KMS-11 (cell line): ENCODE results near the gene TMEM35B.

Source experiments
- H2AFZ ChIP-seq: fragments of 200-600 bp; sonication (generic); 2 replicates; pipeline ENCODE4 v1.6.1; 2016; ENCODE audit warnings: antibody characterized with exemption, mixed run types, low read depth
- H3K27ac ChIP-seq: fragments of 200-600 bp; sonication (generic); 2 replicates; pipeline ENCODE4 v1.6.1; 2016; ENCODE audit warnings: mild to moderate bottlenecking, mixed run types
- H3K27me3 ChIP-seq: fragments of 200-600 bp; sonication (generic); 2 replicates; pipeline ENCODE4 v1.6.1; 2017; ENCODE audit warnings: mild to moderate bottlenecking, low read depth, mixed run types, moderate library complexity; ENCODE audit not compliant: insufficient read depth
- H3K36me3 ChIP-seq: fragments of 200-600 bp; sonication (generic); 2 replicates; pipeline ENCODE4 v1.6.1; 2017; ENCODE audit warnings: mild to moderate bottlenecking, mixed run types; ENCODE audit not compliant: insufficient read depth
- H3K4me1 ChIP-seq: fragments of 200-600 bp; sonication (generic); 2 replicates; pipeline ENCODE4 v1.6.1; 2016; ENCODE audit warnings: mild to moderate bottlenecking, low read depth, mixed run types; ENCODE audit not compliant: poor library complexity, severe bottlenecking
- H3K4me2 ChIP-seq: fragments of 200-600 bp; sonication (generic); 2 replicates; pipeline ENCODE4 v1.7.0; 2016; ENCODE audit warnings: mild to moderate bottlenecking, mixed run types
- H3K4me3 ChIP-seq: fragments of 200-600 bp; sonication (generic); IDR thresholded peaks from 2 replicates; pipeline ENCODE4 v1.6.1; 2017; ENCODE audit warnings: low read depth, low read length, mixed read lengths; ENCODE audit not compliant: insufficient read depth
- H3K79me2 ChIP-seq: fragments of 200-600 bp; sonication (generic); 2 replicates; pipeline ENCODE4 v1.6.1; 2016; ENCODE audit warnings: low read depth, mixed run types; ENCODE audit not compliant: insufficient read depth
- H3K9ac ChIP-seq: fragments of 200-600 bp; sonication (generic); 2 replicates; pipeline ENCODE4 v1.6.1; 2016; ENCODE audit warnings: mild to moderate bottlenecking, mixed run types
- H4K20me1 ChIP-seq: fragments of 200-600 bp; sonication (generic); 2 replicates; pipeline ENCODE4 v1.6.1; 2016; ENCODE audit warnings: mild to moderate bottlenecking, mixed run types; ENCODE audit not compliant: insufficient read depth
- CTCF ChIP-seq: fragments of 200-600 bp; sonication (generic); conservative IDR thresholded peaks from 2 replicates; pipeline ENCODE4 v1.6.1; 2017; ENCODE audit warnings: low read depth, mild to moderate bottlenecking, antibody characterized with exemption, low read length, moderate library complexity, mixed read lengths

Gene TMEM35B

GRCh38 chr1:34976384-34977209 is 8.6 kb downstream of the TMEM35B start:
- H4K20me1 ChIP-seq: no peaks in the 10 kb centered on the region
- H3K36me3 ChIP-seq: no peaks in the 10 kb centered on the region
- H3K9ac ChIP-seq: no peak overlapping the region
- H3K4me3 ChIP-seq: no peak overlapping the region
- no peak overlapping the region for H2AFZ ChIP-seq
- H3K79me2 ChIP-seq: no peaks in the 10 kb centered on the region
- no peaks in the 10 kb centered on the region for H3K27me3 ChIP-seq
- no peak overlapping the region for H3K27ac ChIP-seq
- no peaks in the 10 kb centered on the region for H3K4me1 ChIP-seq
- TF ChIP-seq CTCF: no peak
- H3K4me2 ChIP-seq: no peak overlapping the region

GRCh38 chr1:34975771-34976170 is 9.4 kb downstream of the TMEM35B start:
- no peaks in the 10 kb centered on the region for H4K20me1 ChIP-seq
- no peaks in the 10 kb centered on the region for H3K36me3 ChIP-seq
- no peak overlapping the region for H2AFZ ChIP-seq
- no peak overlapping the region for H3K4me3 ChIP-seq
- no peak overlapping the region for H3K4me2 ChIP-seq
- H3K9ac ChIP-seq: no peak overlapping the region
- TF ChIP-seq CTCF: no peak
- no peak overlapping the region for H3K27ac ChIP-seq
- H3K79me2 ChIP-seq: no peaks in the 10 kb centered on the region
- H3K27me3 ChIP-seq: no peaks in the 10 kb centered on the region
- H3K4me1 ChIP-seq: no peaks in the 10 kb centered on the region

GRCh38 chr1:34975338-34975737 is 9.8 kb downstream of the TMEM35B start:
- no peak overlapping the region for H2AFZ ChIP-seq
- TF ChIP-seq CTCF: no peak
- H3K27me3 ChIP-seq: no peaks in the 10 kb centered on the region
- no peak overlapping the region for H3K27ac ChIP-seq
- no peak overlapping the region for H3K9ac ChIP-seq
- H3K4me2 ChIP-seq: no peak overlapping the region
- no peaks in the 10 kb centered on the region for H3K4me1 ChIP-seq
- H3K79me2 ChIP-seq: no peaks in the 10 kb centered on the region
- H3K4me3 ChIP-seq: no peak overlapping the region
- no peaks in the 10 kb centered on the region for H4K20me1 ChIP-seq
- H3K36me3 ChIP-seq: no peaks in the 10 kb centered on the region

GRCh38 chr1:34974626-34975025 is 10.5 kb downstream of the TMEM35B start:
- H3K79me2 ChIP-seq: no peaks in the 10 kb centered on the region
- H3K4me2 ChIP-seq: no peak overlapping the region
- no peak overlapping the region for H3K4me3 ChIP-seq
- no peaks in the 10 kb centered on the region for H4K20me1 ChIP-seq
- no peaks in the 10 kb centered on the region for H3K4me1 ChIP-seq
- H2AFZ ChIP-seq: no peak overlapping the region
- H3K27ac ChIP-seq: no peak overlapping the region
- no peak overlapping the region for H3K9ac ChIP-seq
- TF ChIP-seq CTCF: no peak
- H3K27me3 ChIP-seq: no peaks in the 10 kb centered on the region
- no peaks in the 10 kb centered on the region for H3K36me3 ChIP-seq
